Measurements from ENCODE around the gene MSANTD3. TPM values are rescaled to one million over a fixed set of nuclear protein-coding genes. Genes with fewer than 3 reads are reported as not detected.

MSANTD3 gene
- total RNA-seq, 1 experiment from 2014 or later = 30.2 TPM

GRCh38 chr9:100408546-100409175 lies 18.3 kb upstream of the MSANTD3 start:
- Mint-ChIP-seq H3K4me1 (peaks cover 13% of the 10 kb centered on the region), H3K27ac (no peak overlapping the region), H3K4me3 (no peak overlapping the region), H3K27me3 (ENCODE audit: low read depth) (peaks cover 13% of the 10 kb centered on the region), H3K36me3 (peaks cover 12% of the 10 kb centered on the region), H3K9me3 (peaks cover 35% of the 10 kb centered on the region)
- CTCF ChIA-PET = no interaction called here
- DNase-seq (ENCODE audit: low spot score) (no peak), ATAC-seq (no peak)
- POLR2A ChIA-PET = no interaction called here
- no peak for TF ChIP-seq ZNF232 (CRISPR knock-in tag; IDR thresholded peaks at IDR 0.05)
- no peak for TF ChIP-seq NR3C1 (CRISPR knock-in tag; conservative IDR thresholded peaks at IDR 0.05; ENCODE audit: low read depth)
- no peak for TF ChIP-seq GRHL2 (CRISPR knock-in tag; IDR thresholded peaks at IDR 0.05; ENCODE audit: insufficient replicate concordance, severe bottlenecking)
- no peak for TF ChIP-seq ARID4B (CRISPR knock-in tag; IDR thresholded peaks at IDR 0.05; ENCODE audit: borderline replicate concordance)
- TF ChIP-seq RELA (CRISPR knock-in tag; IDR thresholded peaks at IDR 0.05; ENCODE audit: borderline replicate concordance) = no peak
- TF ChIP-seq NFE2L1 (CRISPR knock-in tag; IDR thresholded peaks at IDR 0.05) = no peak
- no peak for TF ChIP-seq GABPB1 (CRISPR knock-in tag; IDR thresholded peaks at IDR 0.05)
- TF ChIP-seq SMAD4 (CRISPR knock-in tag; IDR thresholded peaks at IDR 0.05) = no peak
- TF ChIP-seq MXD4 (CRISPR knock-in tag; IDR thresholded peaks at IDR 0.05; ENCODE audit: borderline replicate concordance) = no peak
- no peak for TF ChIP-seq FOXJ3 (CRISPR knock-in tag; IDR thresholded peaks at IDR 0.05; ENCODE audit: borderline replicate concordance)
- TF ChIP-seq, protein P1, sequence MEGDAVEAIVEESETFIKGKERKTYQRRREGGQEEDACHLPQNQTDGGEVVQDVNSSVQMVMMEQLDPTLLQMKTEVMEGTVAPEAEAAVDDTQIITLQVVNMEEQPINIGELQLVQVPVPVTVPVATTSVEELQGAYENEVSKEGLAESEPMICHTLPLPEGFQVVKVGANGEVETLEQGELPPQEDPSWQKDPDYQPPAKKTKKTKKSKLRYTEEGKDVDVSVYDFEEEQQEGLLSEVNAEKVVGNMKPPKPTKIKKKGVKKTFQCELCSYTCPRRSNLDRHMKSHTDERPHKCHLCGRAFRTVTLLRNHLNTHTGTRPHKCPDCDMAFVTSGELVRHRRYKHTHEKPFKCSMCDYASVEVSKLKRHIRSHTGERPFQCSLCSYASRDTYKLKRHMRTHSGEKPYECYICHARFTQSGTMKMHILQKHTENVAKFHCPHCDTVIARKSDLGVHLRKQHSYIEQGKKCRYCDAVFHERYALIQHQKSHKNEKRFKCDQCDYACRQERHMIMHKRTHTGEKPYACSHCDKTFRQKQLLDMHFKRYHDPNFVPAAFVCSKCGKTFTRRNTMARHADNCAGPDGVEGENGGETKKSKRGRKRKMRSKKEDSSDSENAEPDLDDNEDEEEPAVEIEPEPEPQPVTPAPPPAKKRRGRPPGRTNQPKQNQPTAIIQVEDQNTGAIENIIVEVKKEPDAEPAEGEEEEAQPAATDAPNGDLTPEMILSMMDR (IDR thresholded peaks at IDR 0.05) = no peak
- TF ChIP-seq, protein P2, sequence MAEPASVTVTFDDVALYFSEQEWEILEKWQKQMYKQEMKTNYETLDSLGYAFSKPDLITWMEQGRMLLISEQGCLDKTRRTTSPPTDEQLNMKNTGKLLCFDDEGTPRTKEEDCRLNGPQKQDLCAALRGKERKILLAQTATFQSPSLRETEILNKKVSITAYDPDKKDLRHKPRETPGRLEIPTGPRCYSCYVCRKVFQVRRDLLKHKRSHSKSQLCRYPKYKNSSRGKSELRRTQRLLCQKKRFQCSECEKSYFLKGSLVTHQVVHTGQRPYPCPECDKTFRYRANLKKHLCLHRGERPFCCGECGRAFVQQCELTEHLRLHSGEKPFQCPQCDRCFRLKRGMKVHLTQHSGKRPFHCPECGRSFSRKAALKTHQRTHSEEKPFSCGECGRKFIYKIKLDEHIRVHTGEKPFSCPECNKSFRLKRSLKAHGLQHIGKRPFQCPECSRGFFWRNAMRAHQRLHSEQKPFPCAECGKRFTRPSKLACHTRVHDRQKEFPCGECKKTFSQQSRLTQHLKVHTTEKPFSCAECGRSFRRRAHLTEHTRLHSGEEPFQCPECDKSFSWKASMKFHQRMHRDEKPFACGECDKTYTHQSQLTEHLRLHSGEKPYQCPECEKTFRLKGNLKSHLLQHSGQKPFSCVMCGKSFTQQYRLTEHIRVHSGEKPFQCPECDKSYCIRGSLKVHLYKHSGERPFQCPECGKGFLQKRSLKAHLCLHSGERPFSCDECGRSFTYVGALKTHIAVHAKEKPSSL (CRISPR knock-in tag; conservative IDR thresholded peaks at IDR 0.05) = no peak
- no peak for TF ChIP-seq ESRRA (CRISPR knock-in tag; IDR thresholded peaks at IDR 0.05; ENCODE audit: borderline replicate concordance)
- no peak for TF ChIP-seq ZNF263 (CRISPR knock-in tag; IDR thresholded peaks at IDR 0.05; ENCODE audit: low read depth)
- TF ChIP-seq, protein P3, sequence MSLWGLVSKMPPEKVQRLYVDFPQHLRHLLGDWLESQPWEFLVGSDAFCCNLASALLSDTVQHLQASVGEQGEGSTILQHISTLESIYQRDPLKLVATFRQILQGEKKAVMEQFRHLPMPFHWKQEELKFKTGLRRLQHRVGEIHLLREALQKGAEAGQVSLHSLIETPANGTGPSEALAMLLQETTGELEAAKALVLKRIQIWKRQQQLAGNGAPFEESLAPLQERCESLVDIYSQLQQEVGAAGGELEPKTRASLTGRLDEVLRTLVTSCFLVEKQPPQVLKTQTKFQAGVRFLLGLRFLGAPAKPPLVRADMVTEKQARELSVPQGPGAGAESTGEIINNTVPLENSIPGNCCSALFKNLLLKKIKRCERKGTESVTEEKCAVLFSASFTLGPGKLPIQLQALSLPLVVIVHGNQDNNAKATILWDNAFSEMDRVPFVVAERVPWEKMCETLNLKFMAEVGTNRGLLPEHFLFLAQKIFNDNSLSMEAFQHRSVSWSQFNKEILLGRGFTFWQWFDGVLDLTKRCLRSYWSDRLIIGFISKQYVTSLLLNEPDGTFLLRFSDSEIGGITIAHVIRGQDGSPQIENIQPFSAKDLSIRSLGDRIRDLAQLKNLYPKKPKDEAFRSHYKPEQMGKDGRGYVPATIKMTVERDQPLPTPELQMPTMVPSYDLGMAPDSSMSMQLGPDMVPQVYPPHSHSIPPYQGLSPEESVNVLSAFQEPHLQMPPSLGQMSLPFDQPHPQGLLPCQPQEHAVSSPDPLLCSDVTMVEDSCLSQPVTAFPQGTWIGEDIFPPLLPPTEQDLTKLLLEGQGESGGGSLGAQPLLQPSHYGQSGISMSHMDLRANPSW (CRISPR knock-in tag; conservative IDR thresholded peaks at IDR 0.05; ENCODE audit: low read depth) = no peak
- TF ChIP-seq PRRX2 (CRISPR knock-in tag; IDR thresholded peaks at IDR 0.05) = no peak
- TF ChIP-seq E2F4 (CRISPR knock-in tag; IDR thresholded peaks at IDR 0.05; ENCODE audit: borderline replicate concordance, low read depth) = no peak
- TF ChIP-seq, protein P4, sequence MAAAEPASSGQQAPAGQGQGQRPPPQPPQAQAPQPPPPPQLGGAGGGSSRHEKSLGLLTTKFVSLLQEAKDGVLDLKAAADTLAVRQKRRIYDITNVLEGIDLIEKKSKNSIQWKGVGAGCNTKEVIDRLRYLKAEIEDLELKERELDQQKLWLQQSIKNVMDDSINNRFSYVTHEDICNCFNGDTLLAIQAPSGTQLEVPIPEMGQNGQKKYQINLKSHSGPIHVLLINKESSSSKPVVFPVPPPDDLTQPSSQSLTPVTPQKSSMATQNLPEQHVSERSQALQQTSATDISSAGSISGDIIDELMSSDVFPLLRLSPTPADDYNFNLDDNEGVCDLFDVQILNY (CRISPR knock-in tag; IDR thresholded peaks at IDR 0.05) = no peak
- no peak for TF ChIP-seq FOXK1 (CRISPR knock-in tag; IDR thresholded peaks at IDR 0.05)
- TF ChIP-seq RORB (CRISPR knock-in tag; IDR thresholded peaks at IDR 0.05) = no peak
